ENCODE measurements around the gene CLECL1.
"Not testable (repeated sequence)": the region's sequence is repeated elsewhere in the genome, so short reads cannot be mapped to it uniquely, and the experiment has no call there.

Gene CLECL1

GRCh38 chr12:9718968-9719367, 13.9 kb downstream of the CLECL1 start:
- no peak for DNase-seq

GRCh38 chr12:9717070-9717925, 15.6 kb downstream of the CLECL1 start:
- DNase-seq, result no peak

DNA sequence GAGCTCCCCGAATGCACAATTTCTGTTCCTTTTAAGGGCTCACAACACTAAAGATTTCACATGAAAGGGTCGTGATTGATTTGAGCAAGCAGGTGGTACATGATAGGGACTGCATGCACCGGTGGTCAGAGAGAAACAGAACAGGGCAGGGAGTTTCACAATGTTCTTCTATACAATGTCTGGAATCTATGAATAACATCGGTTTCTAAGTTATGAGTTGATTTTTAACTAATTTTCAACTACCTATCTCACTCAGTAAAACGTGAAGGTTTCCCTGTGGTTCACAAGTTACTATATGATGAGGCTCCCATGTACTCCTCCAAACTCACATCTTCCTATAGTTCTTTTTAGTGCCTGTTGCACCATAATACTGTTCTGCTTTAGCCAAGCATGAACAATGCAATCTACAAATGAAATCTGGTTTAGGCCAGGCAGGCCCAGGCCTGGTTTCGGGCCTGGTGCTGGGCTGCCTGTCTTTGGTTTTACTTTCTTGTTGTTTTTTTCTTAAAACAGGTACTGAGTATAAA, 19.8 kb downstream of the CLECL1 start:
- not testable (repeated sequence) for DNase-seq

- no peak for DNase-seq
Observed at GRCh38 chr12:9711664-9712063, 21.2 kb downstream of the CLECL1 start.

GRCh38 chr12:9710584-9711375, 22.1 kb downstream of the CLECL1 start:
- no peak for DNase-seq

DNA sequence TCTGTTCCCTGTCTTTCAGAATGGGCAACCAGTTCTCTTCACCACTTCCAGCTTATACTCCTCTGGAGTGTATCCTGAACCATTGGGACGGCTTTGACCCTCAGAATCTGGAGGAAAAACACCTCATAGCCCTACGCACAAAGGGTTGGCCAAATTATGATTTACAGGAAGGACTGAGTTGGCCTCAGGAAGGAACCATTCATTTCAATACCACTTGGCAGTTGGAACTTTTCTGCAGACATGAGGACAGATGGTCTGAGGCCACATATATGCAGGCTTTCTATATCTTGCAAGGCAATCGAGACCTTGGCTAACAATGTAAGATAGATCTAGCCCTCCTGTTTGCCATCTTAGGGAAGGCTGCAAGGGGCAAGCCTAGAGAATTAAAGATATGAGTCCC, 24.0 kb downstream of the CLECL1 start:
- DNase-seq, result peak; percentile 47

- DNase-seq, result peak; percentile 76
Observed at GRCh38 chr12:9707864-9708808, 24.8 kb downstream of the CLECL1 start.

GRCh38 chr12:9707356-9707755, 25.5 kb downstream of the CLECL1 start:
- DNase-seq, result no peak

DNA sequence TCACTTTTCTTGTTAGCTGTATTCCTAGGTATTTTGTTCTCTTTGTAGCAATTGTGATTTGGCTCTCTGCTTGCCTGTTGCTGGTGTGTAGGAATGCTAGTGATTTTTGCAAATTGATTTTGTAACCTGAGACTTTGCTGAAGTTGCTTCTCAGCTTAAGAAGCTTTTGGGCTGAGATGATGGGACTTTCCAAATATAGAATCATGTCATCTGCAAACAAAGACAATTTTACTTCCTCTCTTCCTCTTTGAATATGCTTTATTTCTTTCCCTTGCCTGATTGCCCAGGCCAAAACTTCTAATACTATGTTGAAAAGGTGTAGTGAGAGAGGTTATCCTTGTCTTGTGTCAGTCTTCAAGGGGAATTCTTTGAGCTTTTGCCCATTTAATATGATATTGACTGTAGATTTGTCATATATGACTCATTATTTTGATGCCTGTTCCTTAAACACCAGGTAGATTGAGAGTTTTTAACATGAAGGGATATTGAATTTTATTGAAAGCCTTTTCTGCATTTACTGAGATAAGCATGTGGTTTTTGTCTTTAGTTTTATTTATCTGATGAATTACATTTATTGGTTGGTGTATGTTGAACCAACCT, 26.7 kb downstream of the CLECL1 start:
- no peak for DNase-seq

GRCh38 chr12:9704561-9704960, 28.3 kb downstream of the CLECL1 start:
- DNase-seq, result not testable (repeated sequence)

- DNase-seq, result peak; percentile 67
Observed at GRCh38 chr12:9702255-9702654, 30.6 kb downstream of the CLECL1 start.

DNA sequence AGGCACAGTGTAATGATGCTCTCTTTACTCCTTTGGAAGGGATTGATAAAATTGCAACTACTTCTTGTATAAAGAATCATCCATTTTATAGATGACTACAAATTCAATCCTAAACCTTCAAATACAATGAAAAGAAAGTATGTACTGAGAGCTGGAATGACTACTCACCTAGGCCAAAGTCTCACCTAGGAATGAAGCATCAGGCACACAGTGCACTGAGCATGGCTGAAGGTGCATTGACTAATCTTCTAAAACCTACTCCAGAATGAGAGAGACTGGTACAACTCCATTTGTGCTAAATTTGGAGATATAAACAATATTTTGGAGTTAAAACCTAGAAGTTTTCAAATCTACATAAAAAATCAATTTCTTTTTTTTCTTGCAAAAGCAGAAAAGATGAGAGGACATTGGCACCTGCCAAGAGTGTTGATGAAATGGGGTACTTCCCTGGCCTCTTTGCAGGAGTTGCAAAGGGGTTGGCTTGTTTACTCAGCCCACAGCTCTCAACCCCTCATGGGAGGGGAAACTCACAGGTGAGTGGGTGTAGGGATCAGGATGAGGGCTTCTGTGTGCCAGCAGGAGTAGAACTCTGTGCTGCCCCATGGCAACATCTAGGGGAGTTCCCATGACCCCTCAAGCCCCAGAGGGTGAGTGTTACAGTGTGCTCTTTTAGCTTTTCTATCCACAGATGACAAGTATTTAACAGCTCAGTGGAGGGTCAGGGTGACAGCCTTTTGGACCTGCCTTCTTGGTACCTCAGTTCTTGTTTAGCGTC, 31.3 kb downstream of the CLECL1 start:
- no peak for DNase-seq

DNA sequence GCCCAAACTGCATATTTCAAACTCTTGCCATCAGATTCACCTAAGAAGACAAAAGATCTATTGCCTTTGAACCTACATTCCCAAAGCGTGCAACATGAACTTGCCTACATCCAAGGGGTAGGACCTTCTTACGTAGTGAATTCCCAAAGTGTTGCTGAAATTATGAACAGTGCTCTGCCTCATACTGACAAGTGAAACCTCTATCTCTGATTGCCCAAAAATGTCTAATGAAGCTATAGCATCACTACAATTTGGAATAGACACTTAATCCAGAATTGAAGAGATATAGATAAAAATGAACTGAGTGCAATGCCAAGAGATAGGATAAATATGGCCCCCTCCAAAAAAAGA, 32.3 kb downstream of the CLECL1 start:
- no peak for DNase-seq

DNA sequence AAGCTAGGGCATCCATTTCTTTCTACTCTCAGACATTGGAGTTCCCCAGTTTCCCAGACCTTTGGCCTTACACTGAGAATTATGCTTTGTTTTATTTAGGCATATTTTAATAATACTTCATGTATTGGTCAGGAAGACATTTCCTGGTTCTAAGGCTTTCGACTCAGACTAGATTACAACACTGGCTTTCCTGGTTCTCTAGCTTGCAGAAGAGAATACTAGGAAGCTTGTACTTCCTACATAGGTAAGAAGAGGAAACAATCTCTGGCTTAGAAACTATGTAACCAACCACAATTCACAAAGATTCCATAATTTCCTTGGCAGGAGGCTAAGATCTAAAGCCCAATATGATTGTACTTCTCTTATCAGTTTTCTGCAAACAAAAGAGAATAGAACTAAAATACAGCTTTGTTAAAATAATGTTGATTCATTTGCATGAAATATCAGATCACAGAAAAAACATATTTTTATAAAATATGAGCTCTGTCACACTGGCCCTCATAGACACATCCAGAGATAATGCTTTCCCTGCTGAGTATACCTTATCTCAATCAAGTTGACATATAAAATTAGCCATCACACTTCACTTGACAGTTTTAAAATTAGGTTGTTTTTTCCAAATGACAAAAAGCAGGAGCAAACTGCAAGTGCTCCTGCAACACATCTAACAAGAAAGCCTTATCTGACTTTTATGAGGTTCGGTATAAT, 32.8 kb downstream of the CLECL1 start:
- no peak for DNase-seq

GRCh38 chr12:9699269-9699897, 33.5 kb downstream of the CLECL1 start:
- no peak for DNase-seq

DNA sequence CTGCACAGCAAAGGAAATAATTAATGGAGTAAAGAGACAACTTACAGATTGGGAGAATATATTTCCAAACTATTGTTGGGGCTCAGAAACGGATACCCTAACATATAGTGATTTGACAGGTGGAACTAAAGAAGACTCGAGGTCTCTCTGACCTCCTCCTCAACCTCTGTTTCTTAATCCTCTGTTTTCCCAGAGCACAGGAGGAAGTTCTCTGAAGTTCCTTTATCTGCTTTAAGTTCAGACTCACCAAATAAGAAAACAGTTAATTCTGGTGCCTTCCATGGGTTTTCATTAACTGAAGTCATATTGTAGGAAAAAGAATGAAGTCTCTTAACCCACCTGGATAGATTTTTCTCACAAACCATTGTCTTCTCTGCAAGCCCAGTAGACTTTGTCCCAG, 34.2 kb downstream of the CLECL1 start:
- DNase-seq, result no peak

GRCh38 chr12:9697619-9698018, 35.3 kb downstream of the CLECL1 start:
- DNase-seq, result no peak

DNA sequence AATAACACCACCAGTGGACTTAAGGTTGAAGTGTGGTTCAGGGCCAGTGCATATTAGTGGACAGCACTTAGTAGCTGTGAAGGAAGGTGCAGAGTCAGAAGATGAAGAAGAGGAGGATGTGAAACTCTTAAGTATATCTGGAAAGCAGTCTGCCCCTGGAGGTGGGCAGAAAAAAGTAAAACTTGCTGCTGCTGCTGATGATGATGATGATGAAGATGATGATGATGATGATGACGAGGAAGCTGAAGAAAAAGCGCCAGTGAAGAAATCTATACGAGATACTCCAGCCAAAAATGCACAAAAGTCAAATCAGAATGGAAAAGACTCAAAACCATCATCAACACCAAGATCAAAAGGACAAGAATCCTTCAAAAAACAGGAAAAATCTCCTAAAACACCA, 37.2 kb downstream of the CLECL1 start:
- not testable (repeated sequence) for DNase-seq

DNA sequence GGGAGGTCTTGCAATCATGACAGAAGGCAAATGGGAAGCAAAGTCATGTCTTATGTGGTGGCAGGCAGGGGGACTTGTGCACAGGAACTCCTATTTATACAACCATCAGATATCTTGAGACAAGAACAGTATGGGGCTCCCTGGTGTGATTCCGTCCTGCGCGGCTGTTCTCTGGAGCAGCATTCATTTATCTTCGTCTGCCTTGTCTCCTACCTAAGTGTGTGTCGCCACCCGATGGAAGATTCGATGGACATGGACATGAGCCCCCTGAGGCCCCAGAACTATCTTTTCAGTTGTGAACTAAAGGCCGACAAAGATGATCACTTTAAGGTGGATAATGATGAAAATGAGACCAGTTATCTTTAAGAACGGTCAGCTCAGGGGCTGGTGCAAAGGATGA, 37.7 kb downstream of the CLECL1 start:
- not testable (repeated sequence) for DNase-seq

DNA sequence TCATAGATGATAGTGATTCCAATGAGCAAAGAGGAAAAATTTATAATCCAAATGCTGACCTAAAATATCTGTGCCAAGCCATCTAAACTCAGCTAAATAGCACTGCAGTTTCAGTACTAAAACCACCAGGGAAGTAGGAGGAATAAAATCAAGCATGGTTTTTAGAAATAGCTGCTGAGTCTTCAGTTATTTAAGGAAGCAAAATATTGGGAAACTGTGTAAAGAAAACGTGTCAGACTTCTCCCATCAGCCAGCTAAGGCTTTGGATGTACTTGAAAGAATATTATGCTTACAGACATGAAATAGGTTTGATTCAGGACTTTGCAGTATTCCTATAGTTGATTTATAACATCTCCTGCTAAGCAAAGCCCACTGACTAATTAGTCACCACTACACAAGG, 38.7 kb downstream of the CLECL1 start:
- DNase-seq, result no peak
